ENCODE measurements around the gene OTOP1.

DNA sequence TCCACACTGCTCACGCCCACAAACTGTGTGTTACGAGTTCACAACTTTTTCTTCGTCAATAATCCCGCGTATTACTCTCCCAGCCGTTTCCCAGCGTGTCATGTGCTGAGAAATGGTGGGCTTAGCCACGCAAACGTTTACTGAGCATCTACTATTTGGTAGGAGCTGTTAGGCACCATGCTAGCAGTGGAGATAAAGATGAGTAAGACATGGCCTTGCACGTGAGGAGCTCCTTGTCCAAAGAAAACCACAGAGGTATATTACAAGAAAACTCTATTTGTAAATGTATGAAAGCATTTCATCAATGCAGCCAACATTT, 22.1 kb upstream of the OTOP1 start:
- TF ChIP-seq, protein P1, sequence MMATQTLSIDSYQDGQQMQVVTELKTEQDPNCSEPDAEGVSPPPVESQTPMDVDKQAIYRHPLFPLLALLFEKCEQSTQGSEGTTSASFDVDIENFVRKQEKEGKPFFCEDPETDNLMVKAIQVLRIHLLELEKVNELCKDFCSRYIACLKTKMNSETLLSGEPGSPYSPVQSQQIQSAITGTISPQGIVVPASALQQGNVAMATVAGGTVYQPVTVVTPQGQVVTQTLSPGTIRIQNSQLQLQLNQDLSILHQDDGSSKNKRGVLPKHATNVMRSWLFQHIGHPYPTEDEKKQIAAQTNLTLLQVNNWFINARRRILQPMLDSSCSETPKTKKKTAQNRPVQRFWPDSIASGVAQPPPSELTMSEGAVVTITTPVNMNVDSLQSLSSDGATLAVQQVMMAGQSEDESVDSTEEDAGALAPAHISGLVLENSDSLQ (IDR thresholded peaks at IDR 0.05), result no peak
- TF ChIP-seq ARNT (IDR thresholded peaks at IDR 0.05), result no peak
